OCI-LY1 (cell line): ENCODE results near the gene ZNF507.

Experiments
- H2AFZ ChIP-seq: fragments of 200-600 bp; sonication (generic), shearing (Covaris generic); 2 replicates; pipeline ENCODE4 v1.6.0; 2014; ENCODE audit warnings: antibody characterized with exemption, mild to moderate bottlenecking, low read length
- H3F3A ChIP-seq: fragments of 200-600 bp; sonication (generic), shearing (Covaris generic); 2 replicates; pipeline ENCODE4 v1.6.0; 2014; ENCODE audit warnings: mild to moderate bottlenecking, antibody characterized with exemption, low read length, moderate library complexity; ENCODE audit not compliant: insufficient read depth
- H3K27ac ChIP-seq: fragments of 200-600 bp; sonication (generic); 2 replicates; pipeline ENCODE4 v1.5.1; 2014; ENCODE audit warnings: low read length, mixed run types, mild to moderate bottlenecking, low read depth; ENCODE audit not compliant: poor library complexity, severe bottlenecking
- H3K27me3 ChIP-seq: fragments of 200-600 bp; sonication (generic); 2 replicates; pipeline ENCODE4 v1.6.0; 2014; ENCODE audit warnings: antibody characterized with exemption, mild to moderate bottlenecking, low read length, moderate library complexity; ENCODE audit not compliant: insufficient read depth
- H3K36me3 ChIP-seq: fragments of 200-600 bp; sonication (generic); 2 replicates; pipeline ENCODE4 v1.6.1; 2014; ENCODE audit warnings: mild to moderate bottlenecking, antibody characterized with exemption, low read length, moderate library complexity, mixed read lengths; ENCODE audit not compliant: insufficient read depth
- H3K4me1 ChIP-seq: fragments of 200-600 bp; sonication (generic); 2 replicates; pipeline ENCODE4 v1.5.1; 2014; ENCODE audit warnings: mild to moderate bottlenecking, low read length, moderate library complexity; ENCODE audit not compliant: insufficient read depth, severe bottlenecking
- H3K4me2 ChIP-seq: fragments of 200-600 bp; sonication (generic), shearing (Covaris generic); 2 replicates; pipeline ENCODE4 v1.6.1; 2014; ENCODE audit warnings: low read length
- H3K4me3 ChIP-seq: fragments of 200-600 bp; sonication (generic); 2 replicates; pipeline ENCODE4 v1.5.1; 2014; ENCODE audit warnings: low read length, low read depth, mild to moderate bottlenecking, mixed read lengths; ENCODE audit not compliant: poor library complexity, severe bottlenecking
- H3K79me2 ChIP-seq: fragments of 200-600 bp; shearing (Covaris generic); 2 replicates; pipeline ENCODE4 v1.6.1; 2016; ENCODE audit warnings: mixed run types, low read length, mixed read lengths; ENCODE audit not compliant: insufficient read depth
- H3K9ac ChIP-seq: fragments of 200-600 bp; sonication (generic), shearing (Covaris generic); 2 replicates; pipeline ENCODE4 v1.6.1; 2014; ENCODE audit warnings: mild to moderate bottlenecking, low read length, mixed read lengths
- H3K9me2 ChIP-seq: fragments of 200-600 bp; sonication (generic), shearing (Covaris generic); 2 replicates; pipeline ENCODE4 v1.6.1; 2014; ENCODE audit warnings: low read depth, mild to moderate bottlenecking, low read length, mixed read lengths
- H3K9me3 ChIP-seq: fragments of 200-600 bp; shearing (Covaris generic); 2 replicates; pipeline ENCODE4 v1.6.1; 2014; ENCODE audit warnings: low read length, mixed read lengths
- H4K20me1 ChIP-seq: fragments of 200-600 bp; sonication (generic), shearing (Covaris generic); 2 replicates; pipeline ENCODE4 v1.6.0; 2016; ENCODE audit warnings: mild to moderate bottlenecking, low read length; ENCODE audit not compliant: insufficient read depth
- EZH2 ChIP-seq: fragments of 200-600 bp; sonication (generic), shearing (Covaris generic); IDR thresholded peaks from 2 replicates; pipeline ENCODE4 v1.8.0; 2017; ENCODE audit warnings: borderline replicate concordance, mixed run types, mild to moderate bottlenecking, antibody characterized with exemption, low read length, moderate library complexity, mixed read lengths
- TF ChIP-seq, protein P1 (sequence below): fragments of 200-600 bp; sonication (generic), shearing (Covaris generic); IDR thresholded peaks from 2 replicates; pipeline ENCODE4 v1.5.1; 2017; ENCODE audit warnings: mild to moderate bottlenecking, antibody characterized with exemption, low read length, moderate library complexity, mixed read lengths

ZNF507 gene

GRCh38 chr19:32367948-32368536, 22.6 kb downstream of the ZNF507 start:
- no peak overlapping the region for H3K9ac ChIP-seq
- no peak overlapping the region for H3K27ac ChIP-seq
- no peaks in the 10 kb centered on the region for H4K20me1 ChIP-seq
- no peaks in the 10 kb centered on the region for H3F3A ChIP-seq
- H3K4me2 ChIP-seq = no peak overlapping the region
- TF ChIP-seq, protein P1, sequence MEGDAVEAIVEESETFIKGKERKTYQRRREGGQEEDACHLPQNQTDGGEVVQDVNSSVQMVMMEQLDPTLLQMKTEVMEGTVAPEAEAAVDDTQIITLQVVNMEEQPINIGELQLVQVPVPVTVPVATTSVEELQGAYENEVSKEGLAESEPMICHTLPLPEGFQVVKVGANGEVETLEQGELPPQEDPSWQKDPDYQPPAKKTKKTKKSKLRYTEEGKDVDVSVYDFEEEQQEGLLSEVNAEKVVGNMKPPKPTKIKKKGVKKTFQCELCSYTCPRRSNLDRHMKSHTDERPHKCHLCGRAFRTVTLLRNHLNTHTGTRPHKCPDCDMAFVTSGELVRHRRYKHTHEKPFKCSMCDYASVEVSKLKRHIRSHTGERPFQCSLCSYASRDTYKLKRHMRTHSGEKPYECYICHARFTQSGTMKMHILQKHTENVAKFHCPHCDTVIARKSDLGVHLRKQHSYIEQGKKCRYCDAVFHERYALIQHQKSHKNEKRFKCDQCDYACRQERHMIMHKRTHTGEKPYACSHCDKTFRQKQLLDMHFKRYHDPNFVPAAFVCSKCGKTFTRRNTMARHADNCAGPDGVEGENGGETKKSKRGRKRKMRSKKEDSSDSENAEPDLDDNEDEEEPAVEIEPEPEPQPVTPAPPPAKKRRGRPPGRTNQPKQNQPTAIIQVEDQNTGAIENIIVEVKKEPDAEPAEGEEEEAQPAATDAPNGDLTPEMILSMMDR = no peak
- TF ChIP-seq EZH2 = no peak
- H3K9me2 ChIP-seq = no peaks in the 10 kb centered on the region
- peaks cover 88% of the 10 kb centered on the region for H3K36me3 ChIP-seq
- no peaks in the 10 kb centered on the region for H3K9me3 ChIP-seq
- H2AFZ ChIP-seq = no peak overlapping the region
- H3K4me1 ChIP-seq = no peaks in the 10 kb centered on the region
- no peak overlapping the region for H3K4me3 ChIP-seq
- H3K79me2 ChIP-seq = peaks cover 6% of the 10 kb centered on the region; the same call in 1 of the 2 replicates
- H3K27me3 ChIP-seq = no peaks in the 10 kb centered on the region

DNA sequence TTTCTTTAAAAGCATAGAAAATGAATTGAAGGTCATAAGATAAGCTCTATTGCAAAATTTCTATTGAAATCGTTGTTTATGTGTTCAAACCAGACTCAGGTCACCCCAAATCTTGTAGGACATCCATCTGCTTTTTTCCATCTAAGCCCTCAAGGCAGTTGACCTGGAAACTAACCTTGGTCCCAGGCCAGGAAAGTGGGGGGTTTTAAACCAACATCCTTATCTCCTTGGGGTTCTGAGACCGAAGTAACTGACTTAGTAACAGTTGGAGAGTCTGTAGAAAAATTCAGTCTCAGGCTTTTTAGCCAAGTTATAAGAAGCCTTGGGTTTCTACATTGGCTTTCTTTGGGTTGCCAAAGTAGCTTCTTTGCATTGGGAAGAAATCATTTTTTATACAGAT, 23.4 kb downstream of the ZNF507 start:
- Histone ChIP-seq H3K79me2 (peaks cover 6% of the 10 kb centered on the region; the same call in 1 of the 2 replicates), H3K36me3 (peaks cover 88% of the 10 kb centered on the region)

GRCh38 chr19:32372726-32373517, 27.5 kb downstream of the ZNF507 start:
- no peaks in the 10 kb centered on the region for H3K4me1 ChIP-seq
- no peaks in the 10 kb centered on the region for H3K27me3 ChIP-seq
- no peaks in the 10 kb centered on the region for H4K20me1 ChIP-seq
- TF ChIP-seq, protein P1 = no peak
- no peak for TF ChIP-seq EZH2
- no peaks in the 10 kb centered on the region for H3F3A ChIP-seq
- no peak overlapping the region for H3K27ac ChIP-seq
- no peaks in the 10 kb centered on the region; the same call in 1 of the 2 replicates for H3K79me2 ChIP-seq
- H3K4me2 ChIP-seq = no peak overlapping the region
- no peaks in the 10 kb centered on the region for H3K9me3 ChIP-seq
- no peak overlapping the region for H2AFZ ChIP-seq
- H3K36me3 ChIP-seq = peaks cover 67% of the 10 kb centered on the region
- no peak overlapping the region for H3K9ac ChIP-seq
- no peaks in the 10 kb centered on the region for H3K9me2 ChIP-seq
- H3K4me3 ChIP-seq = no peak overlapping the region

More for the DNA sequence above, 23.4 kb downstream of the ZNF507 start:
- no peak for TF ChIP-seq EZH2
- TF ChIP-seq, protein P1 = no peak
- Histone ChIP-seq H2AFZ (no peak overlapping the region), H4K20me1 (no peaks in the 10 kb centered on the region), H3K9ac (no peak overlapping the region), H3K9me2 (no peaks in the 10 kb centered on the region), H3K4me1 (no peaks in the 10 kb centered on the region), H3K4me2 (no peak overlapping the region), H3K27me3 (no peaks in the 10 kb centered on the region), H3K4me3 (no peak overlapping the region), H3K27ac (no peak overlapping the region), H3F3A (no peaks in the 10 kb centered on the region), H3K9me3 (no peaks in the 10 kb centered on the region)
